SK-N-SH (cell line): ENCODE measurements around the gene SPI1. TPM values are rescaled to one million over a fixed set of nuclear protein-coding genes. Genes with fewer than 3 reads are reported as not detected.
A peak's percentile ranks its signal among the peaks of the same experiment; 100 is the strongest.

Experiments
- CTCF ChIA-PET: fragments of 300-600, 350-600 bp; formaldehyde crosslinking; extraction: SDS; loops from one replicate; lab custom pipeline; 2021; lab: Yijun Ruan, JAX
- POLR2A ChIA-PET: fragments of 350-600 bp; sonication (Branson Sonifier 250); formaldehyde crosslinking; extraction: SDS; loops from one replicate; lab custom pipeline; 2020; ENCODE audit warnings: antibody characterized with exemption, inconsistent platforms; lab: Yijun Ruan, JAX
- DNase-seq: peaks from one replicate; pipeline ENCODE4 v3.0.0; 2012
- H2AFZ ChIP-seq: fragments of 200-600 bp; sonication (generic); 2 replicates; pipeline ENCODE4 v1.8.1; 2016; ENCODE audit warnings: antibody characterized with exemption, mild to moderate bottlenecking, low read depth
- H3F3A ChIP-seq: fragments of 200-600 bp; sonication (generic); replicated peaks from 2 replicates; pipeline ENCODE3; 2016; ENCODE audit warnings: antibody characterized with exemption, mild to moderate bottlenecking; ENCODE audit not compliant: insufficient read depth
- H3K27ac ChIP-seq, 2 experiments: fragments of 200-500 bp in 1 of 2; fragments of 200-600 bp in 1 of 2; sonication (Bioruptor generic) in 1 of 2; sonication (generic), shearing (Covaris generic) in 1 of 2; 2 replicates each; pipeline versions ENCODE4 v1.5.1 to v1.6.1; 2014 to 2016; ENCODE audit warnings: low read depth in 2 of 2, inconsistent platforms in 1 of 2, low read length in 1 of 2, mild to moderate bottlenecking in 1 of 2, mixed read lengths in 1 of 2
- H3K27me3 ChIP-seq: fragments of 200-600 bp; sonication (generic), shearing (Covaris generic); 2 replicates; pipeline ENCODE4 v1.6.1; 2016; ENCODE audit warnings: mixed run types; ENCODE audit not compliant: insufficient read depth
- H3K36me3 ChIP-seq, 2 experiments: fragments of 200-500 bp in 1 of 2; fragments of 200-600 bp in 1 of 2; sonication (Bioruptor generic) in 1 of 2; sonication (generic) in 1 of 2; replicated peaks in 1 of 2; 2 replicates each; pipeline versions ENCODE3 to v1.5.1; 2014 to 2016; ENCODE audit warnings: low read length in 1 of 2, mild to moderate bottlenecking in 1 of 2; ENCODE audit not compliant: insufficient read depth in 2 of 2, control insufficient read depth in 1 of 2
- H3K4me1 ChIP-seq, 2 experiments: fragments of 200-500 bp in 1 of 2; fragments of 200-600 bp in 1 of 2; sonication (Bioruptor generic) in 1 of 2; sonication (generic), shearing (Covaris generic) in 1 of 2; 2 replicates each; pipeline versions ENCODE4 v1.5.1 to v1.6.1; 2014 to 2016; ENCODE audit warnings: low read depth in 1 of 2, low read length in 1 of 2, mixed run types in 1 of 2; ENCODE audit not compliant: insufficient read depth in 2 of 2, control insufficient read depth in 1 of 2
- H3K4me2 ChIP-seq: fragments of 200-600 bp; sonication (generic), shearing (Covaris generic); 2 replicates; pipeline ENCODE4 v1.6.1; 2017; ENCODE audit warnings: mixed run types
- H3K4me3 ChIP-seq, 2 experiments: fragments of 200-500 bp in 1 of 2; fragments of 200-600 bp in 1 of 2; sonication (Bioruptor generic) in 1 of 2; sonication (generic), shearing (Covaris generic) in 1 of 2; 2 replicates each; pipeline versions ENCODE4 v1.5.1 to v1.8.1; 2014 to 2016; ENCODE audit warnings: low read depth in 2 of 2, inconsistent platforms in 1 of 2, low read length in 1 of 2, mild to moderate bottlenecking in 1 of 2, mixed read lengths in 1 of 2, moderate library complexity in 1 of 2
- H3K79me2 ChIP-seq: fragments of 200-600 bp; sonication (generic); 2 replicates; pipeline ENCODE4 v1.8.1; 2017; ENCODE audit warnings: mild to moderate bottlenecking; ENCODE audit not compliant: insufficient read depth
- H3K9ac ChIP-seq: fragments of 200-600 bp; sonication (generic); 2 replicates; pipeline ENCODE4 v1.6.1; 2017; ENCODE audit warnings: mixed run types
- H3K9me2 ChIP-seq: fragments of 200-600 bp; sonication (generic); 2 replicates; pipeline ENCODE4 v1.6.1; 2017; ENCODE audit warnings: mixed run types
- H3K9me3 ChIP-seq: fragments of 200-600 bp; sonication (generic); 2 replicates; pipeline ENCODE4 v1.6.1; 2017; ENCODE audit warnings: mixed run types, mild to moderate bottlenecking, moderate library complexity
- H4K20me1 ChIP-seq: fragments of 200-600 bp; sonication (generic); 2 replicates; pipeline ENCODE4 v1.6.1; 2017; ENCODE audit warnings: mild to moderate bottlenecking, mixed run types; ENCODE audit not compliant: insufficient read depth
- FOSL2 ChIP-seq: IDR thresholded peaks from 2 replicates; pipeline ENCODE4 v1.4.0; 2012; ENCODE audit warnings: low read depth, mild to moderate bottlenecking, moderate library complexity, borderline replicate concordance
- FOXM1 ChIP-seq: IDR thresholded peaks from 2 replicates; pipeline ENCODE4 v1.4.0; 2012; ENCODE audit warnings: low read depth, mild to moderate bottlenecking
- JUND ChIP-seq: IDR thresholded peaks from 2 replicates; pipeline ENCODE4 v1.4.0; 2012
- NFIC ChIP-seq: IDR thresholded peaks from 2 replicates; pipeline ENCODE4 v1.4.0; 2012; ENCODE audit warnings: borderline replicate concordance
- RFX5 ChIP-seq: IDR thresholded peaks from 2 replicates; pipeline ENCODE4 v1.6.1; 2012; ENCODE audit warnings: mild to moderate bottlenecking, improper control_type of control experiment, low read length
- SMC3 ChIP-seq: IDR thresholded peaks from 2 replicates; pipeline ENCODE4 v1.6.1; 2012; ENCODE audit warnings: low read depth, low read length, improper control_type of control experiment
- WGBS: methylation state at CpG from one replicate; pipeline ENCODE4 v1.1.6; 2017; ENCODE audit warnings: low lambda C conversion rate; 5-methylcytosine and 5-hydroxymethylcytosine counted together
- polyA plus RNA-seq, 3 experiments: library from polyadenylated mRNA; depleted of rRNA; stranded (reverse); fragments of >200 nt; gene quantifications; 2 replicates each; pipeline ENCODE4 v1.2.3, GENCODE V29; 2012
- TF ChIP-seq, protein P1 (sequence below): IDR thresholded peaks from 2 replicates; pipeline ENCODE4 v1.4.0; 2012; ENCODE audit warnings: low read depth
- TF ChIP-seq, protein P2 (sequence below): IDR thresholded peaks from 2 replicates; pipeline ENCODE4 v1.6.1; 2012; ENCODE audit warnings: mild to moderate bottlenecking, low read depth, low read length, moderate library complexity

SPI1 gene
- polyA plus RNA-seq, 1 of the 3 experiments (the other 2 are of a cell fraction): not detected

DNA sequence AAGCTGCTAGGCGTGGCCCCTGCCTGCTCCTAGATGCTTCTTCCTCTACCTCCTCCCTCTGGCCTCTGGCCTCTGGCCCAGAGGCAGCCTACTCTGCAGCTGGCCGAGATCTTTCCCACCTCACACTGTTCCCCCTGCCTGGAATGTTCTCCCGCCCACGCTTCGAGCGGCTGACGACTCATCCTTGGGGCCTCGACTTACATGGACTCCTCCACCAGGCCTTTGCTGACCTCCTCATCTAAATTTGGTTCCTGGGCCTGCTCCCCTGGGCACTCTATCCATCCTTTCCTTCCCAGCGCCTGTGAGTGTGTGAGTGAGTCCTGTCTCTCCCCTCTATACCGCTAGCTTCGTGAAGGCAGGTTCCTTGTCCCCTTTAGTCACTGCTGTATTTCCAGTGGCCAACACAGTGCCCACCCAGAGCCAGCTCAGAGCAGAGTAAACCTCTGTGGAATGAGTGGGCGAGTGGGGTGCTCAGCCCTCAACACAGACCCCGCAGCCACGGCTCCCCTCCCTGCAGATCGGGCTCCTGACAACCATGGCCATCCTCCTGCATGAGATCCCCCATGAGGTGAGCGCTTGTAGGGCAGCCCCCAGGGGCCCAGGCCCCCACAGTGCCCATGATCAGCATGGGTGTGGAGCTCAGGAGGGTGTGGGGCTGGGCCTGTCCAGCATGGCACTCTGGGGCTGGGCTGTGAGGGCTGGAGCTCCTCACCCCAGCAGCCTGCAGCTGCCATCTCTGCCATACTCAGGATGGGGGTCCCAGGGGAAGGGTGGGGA is 35.7 kb upstream of the SPI1 start:
- H3K79me2 ChIP-seq: peaks cover 36% of the 10 kb centered on the region
- 60% methylated on average over 12 of the region's 16 CpGs for WGBS
- no peaks in the 10 kb centered on the region for H3K27me3 ChIP-seq
- H3K4me1 ChIP-seq: peaks cover 29 to 31% of the 10 kb centered on the region in 2 experiments; a peak in 3 of 4 replicates
- H3K9ac ChIP-seq: no peak overlapping the region
- H3K27ac ChIP-seq: peak overlapping the region in 1 of 2 experiments; percentile 38; a peak in 2 of 4 replicates
- H2AFZ ChIP-seq: no peak overlapping the region
- H3K4me3 ChIP-seq: no peak overlapping the region
- H3K9me2 ChIP-seq: no peaks in the 10 kb centered on the region
- ChIA-PET CTCF (no interaction called here), POLR2A (no interaction called here)
- peaks cover 40% of the 10 kb centered on the region for H3F3A ChIP-seq
- no peak overlapping the region for H3K4me2 ChIP-seq
- peaks cover 52 to 56% of the 10 kb centered on the region in 2 experiments for H3K36me3 ChIP-seq
- no peaks in the 10 kb centered on the region for H3K9me3 ChIP-seq
- no peak for DNase-seq
- TF ChIP-seq, protein P1, sequence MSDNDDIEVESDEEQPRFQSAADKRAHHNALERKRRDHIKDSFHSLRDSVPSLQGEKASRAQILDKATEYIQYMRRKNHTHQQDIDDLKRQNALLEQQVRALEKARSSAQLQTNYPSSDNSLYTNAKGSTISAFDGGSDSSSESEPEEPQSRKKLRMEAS: peak; percentile 49; the same call in 1 of the 2 replicates
- TF ChIP-seq FOSL2: peak; percentile 19; the same call in 1 of the 2 replicates
- TF ChIP-seq, protein P2, sequence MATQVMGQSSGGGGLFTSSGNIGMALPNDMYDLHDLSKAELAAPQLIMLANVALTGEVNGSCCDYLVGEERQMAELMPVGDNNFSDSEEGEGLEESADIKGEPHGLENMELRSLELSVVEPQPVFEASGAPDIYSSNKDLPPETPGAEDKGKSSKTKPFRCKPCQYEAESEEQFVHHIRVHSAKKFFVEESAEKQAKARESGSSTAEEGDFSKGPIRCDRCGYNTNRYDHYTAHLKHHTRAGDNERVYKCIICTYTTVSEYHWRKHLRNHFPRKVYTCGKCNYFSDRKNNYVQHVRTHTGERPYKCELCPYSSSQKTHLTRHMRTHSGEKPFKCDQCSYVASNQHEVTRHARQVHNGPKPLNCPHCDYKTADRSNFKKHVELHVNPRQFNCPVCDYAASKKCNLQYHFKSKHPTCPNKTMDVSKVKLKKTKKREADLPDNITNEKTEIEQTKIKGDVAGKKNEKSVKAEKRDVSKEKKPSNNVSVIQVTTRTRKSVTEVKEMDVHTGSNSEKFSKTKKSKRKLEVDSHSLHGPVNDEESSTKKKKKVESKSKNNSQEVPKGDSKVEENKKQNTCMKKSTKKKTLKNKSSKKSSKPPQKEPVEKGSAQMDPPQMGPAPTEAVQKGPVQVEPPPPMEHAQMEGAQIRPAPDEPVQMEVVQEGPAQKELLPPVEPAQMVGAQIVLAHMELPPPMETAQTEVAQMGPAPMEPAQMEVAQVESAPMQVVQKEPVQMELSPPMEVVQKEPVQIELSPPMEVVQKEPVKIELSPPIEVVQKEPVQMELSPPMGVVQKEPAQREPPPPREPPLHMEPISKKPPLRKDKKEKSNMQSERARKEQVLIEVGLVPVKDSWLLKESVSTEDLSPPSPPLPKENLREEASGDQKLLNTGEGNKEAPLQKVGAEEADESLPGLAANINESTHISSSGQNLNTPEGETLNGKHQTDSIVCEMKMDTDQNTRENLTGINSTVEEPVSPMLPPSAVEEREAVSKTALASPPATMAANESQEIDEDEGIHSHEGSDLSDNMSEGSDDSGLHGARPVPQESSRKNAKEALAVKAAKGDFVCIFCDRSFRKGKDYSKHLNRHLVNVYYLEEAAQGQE: no peak
- H4K20me1 ChIP-seq: 0 out of 2 replicates have a peak, but pooled peaks cover 3% of the 10 kb centered on the region

DNA sequence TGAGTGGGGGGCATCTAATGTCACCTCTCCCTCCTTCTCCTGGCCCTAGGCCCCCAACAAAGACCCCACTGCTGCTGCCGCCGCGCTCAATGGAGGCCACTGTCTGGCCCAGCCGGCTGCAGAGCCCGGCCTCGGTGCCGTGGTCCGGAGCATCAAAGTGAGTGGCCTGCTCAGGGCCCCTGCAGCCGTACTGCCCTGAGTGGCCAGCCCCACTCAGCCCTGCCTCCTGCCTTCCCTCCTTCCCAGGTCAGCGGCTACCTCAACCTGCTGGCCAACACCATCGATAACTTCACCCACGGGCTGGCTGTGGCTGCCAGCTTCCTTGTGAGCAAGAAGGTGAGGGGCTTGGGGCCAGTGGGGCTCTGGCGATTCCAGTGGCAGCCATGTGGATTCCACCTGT is 35.0 kb upstream of the SPI1 start:
- peaks cover 42% of the 10 kb centered on the region for H3K79me2 ChIP-seq
- WGBS: 88% methylated on average over 12 of the region's 13 CpGs
- CTCF ChIA-PET: interaction anchor here (2.0 to 20.7 kb wide), 2 partner anchors 11 to 42 kb away, joined by 15 to 239 read pairs; no protein-coding TSS in a partner anchor

More for the DNA sequence above, 35.0 kb upstream of the SPI1 start:
- H2AFZ ChIP-seq: no peak overlapping the region
- H3K36me3 ChIP-seq: peaks cover 47 to 48% of the 10 kb centered on the region in 2 experiments
- H3K4me3 ChIP-seq: no peak overlapping the region
- H3K27ac ChIP-seq: peak overlapping the region in 1 of 2 experiments; percentile 38; a peak in 1 of 4 replicates
- no peaks in the 10 kb centered on the region for H3K9me3 ChIP-seq
- H3K4me2 ChIP-seq: no peak overlapping the region
- no peak for DNase-seq
- H3K9me2 ChIP-seq: no peaks in the 10 kb centered on the region
- H3K9ac ChIP-seq: no peak overlapping the region
- H3F3A ChIP-seq: peaks cover 33% of the 10 kb centered on the region
- 0 out of 2 replicates have a peak, but pooled peaks cover 3% of the 10 kb centered on the region for H4K20me1 ChIP-seq
- no peak for TF ChIP-seq RFX5
- TF ChIP-seq SMC3: no peak
- no peak for TF ChIP-seq JUND
- no peak for TF ChIP-seq NFIC
- TF ChIP-seq, protein P1: no peak
- TF ChIP-seq FOXM1: no peak
- no peaks in the 10 kb centered on the region for H3K27me3 ChIP-seq
- POLR2A ChIA-PET: no interaction called here
- H3K4me1 ChIP-seq: peaks cover 29 to 33% of the 10 kb centered on the region in 2 experiments; a peak in 3 of 4 replicates
